HepG2 (cell line): ENCODE data around the gene MTF1. TPM values are rescaled to one million over a fixed set of nuclear protein-coding genes. Genes with fewer than 3 reads are reported as not detected.

Source experiments
- AHR ChIP-seq: IDR thresholded peaks from 2 replicates; pipeline ENCODE4 v1.6.1; 2018; ENCODE audit warnings: missing genetic modification reagents, missing compliant biosample characterization
- CBX1 ChIP-seq: IDR thresholded peaks from one replicate; pipeline ENCODE4 v1.6.1; 2016; ENCODE audit warnings: antibody characterized with exemption, low read depth
- DMTF1 ChIP-seq: sonication (generic); formaldehyde crosslinking; IDR thresholded peaks from 2 replicates; pipeline ENCODE4 v1.4.0; 2020; ENCODE audit warnings: mild to moderate bottlenecking, missing genetic modification reagents
- DR1 ChIP-seq: sonication (generic); formaldehyde crosslinking; IDR thresholded peaks from 2 replicates; pipeline ENCODE4 v1.8.0; 2021; ENCODE audit warnings: mild to moderate bottlenecking, missing genetic modification reagents, inconsistent platforms
- FOXK2 ChIP-seq: fragments of 450-650 bp; IDR thresholded peaks from 2 replicates; pipeline ENCODE4 v1.6.1; 2016
- HOMEZ ChIP-seq: IDR thresholded peaks from 2 replicates; pipeline ENCODE4 v1.6.1; 2016; ENCODE audit warnings: low read depth
- MATR3 ChIP-seq: sonication (generic); formaldehyde crosslinking; IDR thresholded peaks from 2 replicates; pipeline ENCODE4 v1.4.0; 2020; ENCODE audit warnings: missing genetic modification reagents
- POLR2G ChIP-seq: fragments of 200-400 bp; formaldehyde crosslinking; IDR thresholded peaks from 2 replicates; pipeline ENCODE4 v1.6.1; 2018; ENCODE audit warnings: mild to moderate bottlenecking, low read depth, low read length, moderate library complexity
- PPARG ChIP-seq: conservative IDR thresholded peaks from 2 replicates; pipeline ENCODE4 v1.6.1; 2016; ENCODE audit warnings: missing biosample characterization, missing genetic modification reagents
- RAD51 ChIP-seq: fragments of 450-650 bp; IDR thresholded peaks from 2 replicates; pipeline ENCODE4 v1.6.1; 2016; ENCODE audit warnings: borderline replicate concordance
- RBAK ChIP-seq: sonication (generic); formaldehyde crosslinking; IDR thresholded peaks from 2 replicates; pipeline ENCODE4 v1.5.1; 2020; ENCODE audit warnings: mild to moderate bottlenecking, missing genetic modification reagents
- SAFB2 ChIP-seq: sonication (generic); formaldehyde crosslinking; IDR thresholded peaks from 2 replicates; pipeline ENCODE4 v1.5.1; 2020; ENCODE audit warnings: missing genetic modification reagents, low read depth, mild to moderate bottlenecking, borderline replicate concordance
- SAP130 ChIP-seq: IDR thresholded peaks from 2 replicates; pipeline ENCODE4 v1.6.1; 2016; ENCODE audit warnings: low read depth
- SOX6 ChIP-seq, 2 experiments: fragments of 450-650 bp in 1 of 2; sonication (generic) in 1 of 2; formaldehyde crosslinking in 1 of 2; IDR thresholded peaks; 2 replicates each; pipeline versions ENCODE4 v1.4.0 to v1.6.1; 2017 to 2020; ENCODE audit warnings: antibody characterized with exemption in 1 of 2, mild to moderate bottlenecking in 1 of 2, missing genetic modification reagents in 1 of 2
- YY1 ChIP-seq: IDR thresholded peaks from 2 replicates; pipeline ENCODE4 v1.6.1; 2011; ENCODE audit warnings: low read length, low read depth, moderate library complexity, mild to moderate bottlenecking; ENCODE audit not compliant: insufficient read depth, insufficient replicate concordance
- ZMYM3 ChIP-seq: sonication (generic); formaldehyde crosslinking; IDR thresholded peaks from 2 replicates; pipeline ENCODE4 v1.5.1; 2020; ENCODE audit warnings: mild to moderate bottlenecking, missing genetic modification reagents
- ZNF142 ChIP-seq: sonication (generic); formaldehyde crosslinking; IDR thresholded peaks from 2 replicates; pipeline ENCODE4 v1.4.0; 2020; ENCODE audit warnings: missing genetic modification reagents
- ZNF280B ChIP-seq: sonication (generic); formaldehyde crosslinking; IDR thresholded peaks from 2 replicates; pipeline ENCODE4 v1.5.0; 2020; ENCODE audit warnings: missing genetic modification reagents, mild to moderate bottlenecking, borderline replicate concordance
- ZNF713 ChIP-seq: sonication (generic); formaldehyde crosslinking; IDR thresholded peaks from 2 replicates; pipeline ENCODE4 v1.4.0; 2020; ENCODE audit warnings: mild to moderate bottlenecking, missing genetic modification reagents
- polyA plus RNA-seq, 8 experiments: library from polyadenylated mRNA; depleted of rRNA in 3 of 8; stranded (reverse) in 7 of 8; unstranded in 1 of 8; fragments of >200 nt; fragmentation: Illumina TruSeq in 4 of 8; extraction: Trizol in 4 of 8; gene quantifications; 2 replicates each; pipeline versions ENCODE4 v1.2.1 to v1.2.3, GENCODE V29; 2011 to 2016; ENCODE audit warnings: low read depth in 4 of 8, missing spikeins in 1 of 8, mixed read lengths in 1 of 8; ENCODE audit not compliant: insufficient read depth in 1 of 8
- total RNA-seq, 5 experiments: library from RNA; depleted of rRNA; stranded (reverse); fragments of >200 nt; fragmentation: Illumina TruSeq; extraction: Trizol; gene quantifications; 2 replicates each; pipeline ENCODE4 v1.2.3, GENCODE V29; 2016; ENCODE audit warnings: low read depth in 1 of 5

Gene MTF1
- total and polyA plus RNA-seq, 2 of the 13 experiments (the other 11 are each of a cell fraction or from before 2014, with no cell fraction given), result 2.4 to 3.3 TPM

GRCh38 chr1:37764414-37764825 lies 95.0 kb downstream of the MTF1 start (continued):
- TF ChIP-seq HOMEZ (CRISPR knock-in tag), result peak; percentile 69; the same call in 1 of the 2 replicates
- TF ChIP-seq ZNF280B (CRISPR knock-in tag), result peak; percentile 99
- peak; percentile 53; the same call in 1 of the 2 replicates for TF ChIP-seq DR1 (CRISPR knock-in tag)
- peak; percentile 98 for TF ChIP-seq ZNF142 (CRISPR knock-in tag)
- TF ChIP-seq PPARG (CRISPR knock-in tag), result peak; percentile 89
- TF ChIP-seq RAD51, result no peak
- TF ChIP-seq SAP130 (CRISPR knock-in tag), result peak; percentile 93
- peak; percentile 90 for TF ChIP-seq RBAK
- no peak for TF ChIP-seq ZNF713
- peak; percentile 100 for TF ChIP-seq AHR (CRISPR knock-in tag)
- TF ChIP-seq MATR3 (CRISPR knock-in tag), result no peak
- TF ChIP-seq YY1, result no peak
- TF ChIP-seq DMTF1 (CRISPR knock-in tag), result no peak; the same call in 1 of the 2 replicates
- peak; percentile 94 for TF ChIP-seq SAFB2
- no peak for TF ChIP-seq CBX1
- no peak for TF ChIP-seq SOX6 (IDR thresholded peaks at IDR 0.05)
- TF ChIP-seq SOX6 (CRISPR knock-in tag; IDR thresholded peaks at IDR 0.05), result 0 out of 2 replicates have a peak, but pooled peaks have one; percentile 30
- no peak for TF ChIP-seq POLR2G
- TF ChIP-seq ZMYM3, result no peak
- no peak for TF ChIP-seq FOXK2
